ENCODE data around the gene BANF1. TPM values are rescaled to one million over a fixed set of nuclear protein-coding genes. Genes with fewer than 3 reads are reported as not detected.
A peak's percentile ranks its signal among the peaks of the same experiment; 100 is the strongest.

The BANF1 gene
- total RNA-seq, result 100 to 1,000 TPM in 2 of 4 donors, 10 to 100 TPM in 1, 1 to 10 TPM in 1; 8.7 to 136 (median 76.6) TPM

GRCh38 chr11:66001942-66002647 lies at the start of gene BANF1, which contains the start of gene EIF1AD:
BANF1 (plus strand) TSS chr11:66002503; CDS start chr11:66003251, 748 bp downstream.
EIF1AD (minus strand) TSS chr11:66002157; CDS start chr11:66000389, 1,768 bp downstream.
- H3K4me3 ChIP-seq, result peak within 1 kb of the TSS; percentile 81 to 90
- H3K36me3 ChIP-seq, result no peaks in the 10 kb centered on the region
- peak; percentile 93 for DNase-seq
- intact Hi-C loops (cut with DNase I; ENCODE audit: low total_unique reads), result no loop called here
- peak in 1 of 2 donors; percentile 61 for TF ChIP-seq POLR2A (IDR thresholded peaks at IDR 0.05)
- peak in 2 of 4 experiments; percentile 28 for TF ChIP-seq CTCF (IDR thresholded peaks at IDR 0.05)
- H3K27ac ChIP-seq, result peak within 1 kb of the TSS; percentile 89 to 95
- no peaks in the 10 kb centered on the region for H3K27me3 ChIP-seq
- no peaks in the 10 kb centered on the region for H3K9me3 ChIP-seq
- peaks cover 6 to 12% of the 10 kb centered on the region in 2 donors for H3K4me1 ChIP-seq

- no peak for TF ChIP-seq POLR2A (IDR thresholded peaks at IDR 0.05)
- no peak for TF ChIP-seq CTCF (IDR thresholded peaks at IDR 0.05)
- Histone ChIP-seq H3K4me3 (no peak overlapping the region), H3K4me1 (no peaks in the 10 kb centered on the region), H3K27me3 (no peaks in the 10 kb centered on the region), H3K36me3 (no peaks in the 10 kb centered on the region), H3K9me3 (no peaks in the 10 kb centered on the region), H3K27ac (no peak overlapping the region)
- intact Hi-C loops (cut with DNase I; ENCODE audit: low total_unique reads), result no loop called here
- DNase-seq, result no peak
Observed at GRCh38 chr11:65953471-65953870, 48.8 kb upstream of the BANF1 start.

- Histone ChIP-seq H3K27ac (no peak overlapping the region), H3K9me3 (no peaks in the 10 kb centered on the region), H3K36me3 (no peaks in the 10 kb centered on the region), H3K27me3 (no peaks in the 10 kb centered on the region), H3K4me3 (no peak overlapping the region), H3K4me1 (no peaks in the 10 kb centered on the region)
- DNase-seq, result no peak
- no peak for TF ChIP-seq POLR2A (IDR thresholded peaks at IDR 0.05)
- no peak for TF ChIP-seq CTCF (IDR thresholded peaks at IDR 0.05)
- intact Hi-C loops (cut with DNase I; ENCODE audit: low total_unique reads), result no loop called here
Observed at GRCh38 chr11:65954771-65955170, 47.5 kb upstream of the BANF1 start.

- no peak for DNase-seq
- intact Hi-C loops (cut with DNase I; ENCODE audit: low total_unique reads), result no loop called here
- TF ChIP-seq POLR2A (IDR thresholded peaks at IDR 0.05) (no peak), CTCF (IDR thresholded peaks at IDR 0.05) (no peak)
- Histone ChIP-seq H3K4me3 (no peak overlapping the region), H3K27me3 (no peaks in the 10 kb centered on the region), H3K4me1 (peaks cover 6 to 8% of the 10 kb centered on the region in 2 donors), H3K9me3 (no peaks in the 10 kb centered on the region), H3K27ac (no peak overlapping the region), H3K36me3 (no peaks in the 10 kb centered on the region)
Observed at GRCh38 chr11:65958291-65958690, 44.0 kb upstream of the BANF1 start.

- Histone ChIP-seq H3K9me3 (no peaks in the 10 kb centered on the region), H3K27me3 (no peaks in the 10 kb centered on the region), H3K27ac (no peak overlapping the region), H3K36me3 (no peaks in the 10 kb centered on the region), H3K4me3 (no peak overlapping the region), H3K4me1 (peaks cover 9% of the 10 kb centered on the region in 2 donors)
- no peak for TF ChIP-seq CTCF (IDR thresholded peaks at IDR 0.05)
- TF ChIP-seq POLR2A (IDR thresholded peaks at IDR 0.05), result no peak
- intact Hi-C loops (cut with DNase I; ENCODE audit: low total_unique reads), result no loop called here
- no peak for DNase-seq
Observed at GRCh38 chr11:65958774-65959420, 43.4 kb upstream of the BANF1 start.

All from uterus (tissue), 4 donors.